Measurements from ENCODE around the gene VSIG10L.

DNA sequence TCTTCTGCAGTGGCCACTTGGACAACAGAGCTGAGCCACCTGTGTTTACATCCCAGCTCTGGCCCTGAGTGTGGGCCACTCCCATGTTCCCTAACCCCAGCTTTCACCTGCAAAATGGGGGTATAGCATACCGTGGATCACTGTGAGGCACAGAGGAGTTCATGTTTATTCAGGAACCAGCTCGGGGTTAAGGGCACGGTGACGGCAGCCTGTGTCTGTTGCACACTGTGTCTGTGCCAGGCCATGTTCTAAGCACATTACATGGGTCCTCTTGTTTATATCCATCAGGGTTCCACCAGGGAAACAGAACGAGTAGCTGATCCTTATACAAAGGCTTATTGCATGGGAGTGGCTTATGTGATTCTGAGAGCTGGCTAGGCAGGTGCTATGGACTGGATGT, 44.5 kb downstream of the VSIG10L start:
- TF ChIP-seq, protein P1, sequence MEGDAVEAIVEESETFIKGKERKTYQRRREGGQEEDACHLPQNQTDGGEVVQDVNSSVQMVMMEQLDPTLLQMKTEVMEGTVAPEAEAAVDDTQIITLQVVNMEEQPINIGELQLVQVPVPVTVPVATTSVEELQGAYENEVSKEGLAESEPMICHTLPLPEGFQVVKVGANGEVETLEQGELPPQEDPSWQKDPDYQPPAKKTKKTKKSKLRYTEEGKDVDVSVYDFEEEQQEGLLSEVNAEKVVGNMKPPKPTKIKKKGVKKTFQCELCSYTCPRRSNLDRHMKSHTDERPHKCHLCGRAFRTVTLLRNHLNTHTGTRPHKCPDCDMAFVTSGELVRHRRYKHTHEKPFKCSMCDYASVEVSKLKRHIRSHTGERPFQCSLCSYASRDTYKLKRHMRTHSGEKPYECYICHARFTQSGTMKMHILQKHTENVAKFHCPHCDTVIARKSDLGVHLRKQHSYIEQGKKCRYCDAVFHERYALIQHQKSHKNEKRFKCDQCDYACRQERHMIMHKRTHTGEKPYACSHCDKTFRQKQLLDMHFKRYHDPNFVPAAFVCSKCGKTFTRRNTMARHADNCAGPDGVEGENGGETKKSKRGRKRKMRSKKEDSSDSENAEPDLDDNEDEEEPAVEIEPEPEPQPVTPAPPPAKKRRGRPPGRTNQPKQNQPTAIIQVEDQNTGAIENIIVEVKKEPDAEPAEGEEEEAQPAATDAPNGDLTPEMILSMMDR (IDR thresholded peaks at IDR 0.05; ENCODE audit: borderline replicate concordance, extremely low read depth, low read length, poor library complexity, severe bottlenecking) = no peak
- no peak for TF ChIP-seq EZH2 (IDR thresholded peaks at IDR 0.05; ENCODE audit: borderline replicate concordance, low read depth, low read length, severe bottlenecking)

Measured in DND-41 (cell line).